IPS-18c (cell line): Measurements from ENCODE around the gene CFAP97.
"Not testable (repeated sequence)": the region's sequence is repeated elsewhere in the genome, so short reads cannot be mapped to it uniquely, and the experiment has no call there.

Experiments
- H3K4me3 ChIP-seq: 2 replicates; pipeline ENCODE4 v1.7.0; 2013; ENCODE audit warnings: low read depth, mild to moderate bottlenecking, low read length, moderate library complexity; ENCODE audit not compliant: insufficient read depth
- H3K9me3 ChIP-seq: one replicate; pipeline ENCODE4 v1.6.1; 2013; ENCODE audit warnings: mild to moderate bottlenecking, low read length, moderate library complexity; ENCODE audit not compliant: control insufficient read depth, insufficient read depth

CFAP97 gene

DNA sequence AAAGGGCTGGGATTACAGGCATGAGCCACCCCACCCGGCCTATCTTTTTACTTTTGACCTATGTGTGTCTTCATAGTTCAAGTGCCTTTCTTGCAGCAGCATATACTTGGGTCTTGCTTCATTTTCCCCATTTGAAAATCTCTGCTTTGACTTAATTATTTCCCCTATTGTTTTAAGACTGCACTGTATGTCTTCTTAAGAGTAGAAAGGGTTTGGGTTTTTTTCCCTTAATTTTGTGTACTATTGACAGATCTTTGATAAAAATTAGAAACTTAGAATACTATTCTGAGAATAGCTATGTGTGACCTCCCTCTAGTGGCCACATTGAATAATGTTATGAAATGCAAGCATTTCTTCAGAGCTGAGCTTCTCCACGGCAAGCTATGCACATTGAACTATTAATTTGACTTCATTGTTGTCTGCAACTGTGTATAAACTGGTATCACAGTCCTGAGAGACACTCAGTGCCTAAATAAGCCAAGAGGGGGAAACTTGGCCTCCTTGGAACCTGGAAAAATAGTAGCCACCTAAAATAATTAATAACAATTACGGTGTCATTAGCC is 69.4 kb downstream of the CFAP97 start:
- Histone ChIP-seq H3K9me3 (no peaks in the 10 kb centered on the region), H3K4me3 (no peak overlapping the region)

- peak overlapping the region; percentile 68 for H3K4me3 ChIP-seq
These were observed 75.3 kb downstream of the CFAP97 start for GRCh38 chr4:185128272-185129119.

DNA sequence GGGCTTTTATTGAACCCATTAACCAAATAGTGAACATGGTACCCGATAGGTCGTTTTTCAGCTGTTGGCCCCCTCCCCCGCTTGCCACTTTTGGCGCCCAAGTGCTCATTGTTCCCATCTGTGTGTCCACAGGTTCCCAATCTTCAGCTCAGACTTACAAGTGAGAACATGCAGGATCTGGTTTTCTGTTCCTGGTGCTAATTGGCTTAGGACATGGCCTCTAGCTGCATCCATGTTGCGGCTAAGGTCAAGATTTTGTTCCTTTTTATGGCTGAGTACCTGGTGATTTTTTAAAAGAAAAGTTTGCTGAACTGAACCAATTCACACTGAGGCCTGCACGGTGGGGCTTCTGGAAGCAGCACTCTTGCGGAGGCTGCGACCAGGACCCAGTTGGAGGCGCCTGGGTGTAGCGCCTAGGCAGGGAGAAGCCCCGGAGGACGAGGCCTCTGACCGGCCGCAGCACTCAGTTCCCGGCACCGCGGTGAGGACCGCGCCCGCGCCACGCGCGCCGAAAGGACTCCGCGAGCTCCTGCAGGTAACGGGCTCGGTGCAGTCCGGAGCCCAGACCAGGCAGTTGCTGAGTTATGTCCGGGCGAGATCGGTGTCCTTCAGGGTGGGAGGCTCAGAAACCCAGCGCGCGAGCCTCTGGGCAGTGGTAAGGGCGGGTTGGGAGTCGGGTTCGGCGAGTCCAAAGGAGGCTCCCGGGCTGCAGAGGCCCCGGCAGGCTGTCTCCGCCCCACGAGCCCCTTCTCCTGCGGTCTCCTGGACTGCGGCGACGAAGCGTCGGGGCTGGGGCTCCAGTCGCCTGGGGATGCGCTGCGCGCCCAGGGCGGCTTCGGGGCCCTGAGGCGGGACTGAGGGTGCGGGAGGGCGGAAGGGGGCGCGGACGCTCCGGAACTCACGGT is 76.5 kb downstream of the CFAP97 start:
- Histone ChIP-seq H3K9me3 (peaks cover 2% of the 10 kb centered on the region), H3K4me3 (peak overlapping the region; percentile 68)

More at GRCh38 chr4:185128272-185129119, 75.3 kb downstream of the CFAP97 start:
- peaks cover 2% of the 10 kb centered on the region for H3K9me3 ChIP-seq

DNA sequence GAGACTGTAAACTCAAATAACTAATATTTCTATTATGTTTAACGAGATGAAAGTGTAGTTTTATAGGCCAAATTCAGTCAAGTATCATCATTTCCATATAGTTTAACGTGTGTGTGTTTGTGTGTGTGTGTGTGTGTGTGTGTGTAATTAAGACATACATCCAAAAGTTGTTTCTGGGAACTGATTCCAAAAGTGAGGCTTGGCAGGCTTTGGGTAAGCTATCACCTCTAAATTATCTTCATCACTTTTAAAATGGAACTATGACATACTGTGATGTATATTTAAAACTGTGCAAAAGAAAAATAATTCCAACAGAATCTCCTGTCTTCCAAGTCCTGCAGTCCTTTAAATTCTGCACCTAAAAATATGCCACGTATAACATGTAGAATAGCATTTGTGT is 79.8 kb downstream of the CFAP97 start:
- Histone ChIP-seq H3K9me3 (peaks cover 2% of the 10 kb centered on the region), H3K4me3 (no peak overlapping the region)

GRCh38 chr4:185122681-185123345 is 81.0 kb downstream of the CFAP97 start:
- H3K4me3 ChIP-seq = no peak overlapping the region

DNA sequence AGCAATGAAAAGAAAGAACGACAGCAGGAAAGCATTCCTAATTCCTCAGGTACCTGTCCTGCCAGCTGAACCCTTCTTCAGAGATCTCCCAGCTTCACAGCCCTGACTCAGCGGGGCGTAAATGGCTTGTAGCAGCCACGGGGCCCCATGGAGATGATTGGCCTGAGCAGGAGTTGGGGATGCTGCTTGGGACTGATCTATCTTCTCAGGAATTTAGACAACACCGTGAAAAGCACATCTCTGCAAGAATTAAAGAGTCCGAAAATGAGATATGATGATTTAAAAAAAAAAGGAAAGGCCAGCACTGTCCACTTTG is 83.2 kb downstream of the CFAP97 start:
- Histone ChIP-seq H3K9me3 (no peaks in the 10 kb centered on the region), H3K4me3 (no peak overlapping the region)

More at GRCh38 chr4:185122681-185123345, 81.0 kb downstream of the CFAP97 start:
- no peaks in the 10 kb centered on the region for H3K9me3 ChIP-seq

- Histone ChIP-seq H3K9me3 (no peaks in the 10 kb centered on the region), H3K4me3 (no peak overlapping the region)
These were observed 83.7 kb downstream of the CFAP97 start for GRCh38 chr4:185119927-185120630.

GRCh38 chr4:185119467-185119866 is 84.3 kb downstream of the CFAP97 start:
- not testable (repeated sequence) for H3K9me3 ChIP-seq, H3K4me3 ChIP-seq

GRCh38 chr4:185118876-185119275 is 84.9 kb downstream of the CFAP97 start:
- H3K9me3 ChIP-seq = no peaks in the 10 kb centered on the region
- H3K4me3 ChIP-seq = no peak overlapping the region

DNA sequence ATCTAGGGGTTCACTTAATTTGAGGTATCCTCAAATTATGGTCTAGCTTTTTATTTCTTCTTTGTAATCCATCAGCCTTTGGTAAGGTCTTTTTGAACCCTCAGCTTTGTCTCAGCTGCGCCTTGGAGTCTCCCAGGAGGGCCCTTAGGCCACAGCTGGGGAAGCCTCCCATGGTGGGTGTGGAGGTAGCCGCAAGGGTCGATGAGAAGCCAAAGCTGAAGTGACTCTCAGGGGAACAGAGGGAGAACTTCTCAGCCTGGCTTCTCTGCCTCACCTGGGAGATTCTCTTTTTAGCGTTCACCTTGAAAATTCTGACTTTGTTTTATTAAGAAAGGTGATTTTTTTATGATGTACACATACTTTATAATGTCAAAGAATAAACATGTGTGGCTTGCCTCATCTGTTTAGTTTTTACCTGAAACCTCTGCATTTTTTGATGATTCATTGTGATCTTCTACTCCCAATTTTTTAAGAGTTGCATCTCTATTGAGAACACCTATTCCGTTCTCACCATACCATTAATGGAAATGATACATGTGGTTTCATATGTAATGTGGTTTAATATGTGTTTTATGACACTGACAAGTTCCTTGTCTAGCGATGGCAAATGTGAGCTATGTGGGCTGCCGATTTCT is 86.4 kb downstream of the CFAP97 start:
- no peak overlapping the region for H3K4me3 ChIP-seq

GRCh38 chr4:185115827-185116232 is 88.0 kb downstream of the CFAP97 start:
- Histone ChIP-seq H3K4me3 (no peak overlapping the region), H3K9me3 (no peaks in the 10 kb centered on the region)

More for the DNA sequence above, 86.4 kb downstream of the CFAP97 start:
- no peaks in the 10 kb centered on the region for H3K9me3 ChIP-seq

- no peak overlapping the region for H3K4me3 ChIP-seq
These were observed 90.5 kb downstream of the CFAP97 start for GRCh38 chr4:185113340-185113739.

GRCh38 chr4:185112104-185112503 is 91.7 kb downstream of the CFAP97 start:
- no peak overlapping the region for H3K4me3 ChIP-seq
- H3K9me3 ChIP-seq = no peaks in the 10 kb centered on the region

More at GRCh38 chr4:185113340-185113739, 90.5 kb downstream of the CFAP97 start:
- no peaks in the 10 kb centered on the region for H3K9me3 ChIP-seq

DNA sequence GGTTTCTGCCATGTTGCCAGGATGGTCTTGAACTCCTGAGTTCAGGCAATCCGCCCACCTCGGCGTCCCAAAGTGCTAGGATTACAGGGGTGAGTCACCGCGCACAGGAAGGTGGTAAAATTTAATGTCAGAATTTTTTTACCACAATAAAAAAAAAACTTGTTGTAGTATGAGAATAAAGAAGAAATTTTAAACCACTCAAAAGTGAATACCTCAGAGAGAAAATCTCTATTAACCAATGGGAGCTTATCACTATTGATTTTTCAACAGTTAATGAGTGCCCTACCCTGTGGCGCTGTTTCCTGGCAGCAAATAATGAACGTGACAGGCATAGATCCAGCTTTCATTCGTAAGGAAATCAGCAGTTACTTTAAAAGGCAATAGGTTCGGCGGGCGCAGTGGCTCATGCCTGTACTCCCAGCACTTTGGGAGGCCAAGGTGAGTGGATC is 93.4 kb downstream of the CFAP97 start:
- Histone ChIP-seq H3K9me3 (no peaks in the 10 kb centered on the region), H3K4me3 (no peak overlapping the region)

DNA sequence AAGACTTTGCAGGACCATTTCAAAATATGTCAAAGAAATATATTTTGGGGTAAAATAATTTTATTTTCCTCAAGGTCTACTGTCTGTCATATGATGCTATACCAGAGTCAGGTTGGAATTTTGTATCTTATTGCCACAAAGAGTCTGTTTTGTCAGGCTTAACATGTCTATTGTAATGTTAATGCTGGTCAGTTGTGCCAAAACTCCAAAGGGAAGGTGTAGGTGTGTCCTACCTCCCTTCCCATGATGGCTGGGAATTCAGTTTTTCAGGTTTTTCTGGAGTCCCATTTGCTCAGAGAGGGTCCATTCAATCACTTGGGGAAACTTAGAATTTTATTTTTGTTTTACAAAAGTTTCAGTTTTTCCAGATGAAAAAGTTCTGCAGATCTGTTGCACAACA is 94.1 kb downstream of the CFAP97 start:
- H3K9me3 ChIP-seq = no peaks in the 10 kb centered on the region
- no peak overlapping the region for H3K4me3 ChIP-seq
